Naive thymus-derived CD4-positive, alpha-beta T cell (primary cell): Measurements from ENCODE around the gene CMTM1. TPM values are rescaled to one million over a fixed set of nuclear protein-coding genes. Genes with fewer than 3 reads are reported as not detected.

Experiments
- ATAC-seq: fragments of 150-1000 bp; cut with Tn5 transposase; 2 replicates; pipeline ENCODE4 v1.10.0; 2021; ENCODE audit warnings: mild to moderate bottlenecking, moderate library complexity
- CTCF ChIA-PET: fragments of 350-600 bp; sonication (Branson Sonifier 250); formaldehyde crosslinking; loops from one replicate; lab custom pipeline; 2021; ENCODE audit warnings: antibody characterized with exemption; lab: Charles Lee
- POLR2A ChIA-PET: fragments of 350-600 bp; sonication (Branson Sonifier 250); formaldehyde crosslinking; loops from one replicate; lab custom pipeline; 2021; ENCODE audit warnings: antibody characterized with exemption, inconsistent platforms; lab: Charles Lee
- DNase-seq, 9 donors: peaks; one replicate each; pipeline versions ENCODE4 v3.0.0 to v3.0.0-alpha.2; 2020 to 2022; ENCODE audit warnings: mixed read lengths in 1 of 9
- H3K27ac ChIP-seq: one replicate; pipeline ENCODE4 v1.7.0; 2013; ENCODE audit warnings: mild to moderate bottlenecking, low read depth, low read length, moderate library complexity
- H3K27me3 ChIP-seq, 2 donors: one replicate each; pipeline ENCODE4 v1.7.0; 2013; ENCODE audit warnings: low read length in 2 of 2, mild to moderate bottlenecking in 2 of 2, moderate library complexity in 2 of 2; ENCODE audit not compliant: control insufficient read depth in 2 of 2, insufficient read depth in 2 of 2
- H3K36me3 ChIP-seq, 3 experiments: 1 replicate in 2 of 3; 2 replicates in 1 of 3; pipeline ENCODE4 v1.7.0; 2013; ENCODE audit warnings: low read length in 3 of 3, mild to moderate bottlenecking in 3 of 3, moderate library complexity in 1 of 3; ENCODE audit not compliant: insufficient read depth in 3 of 3, control insufficient read depth in 2 of 3
- H3K4me1 ChIP-seq, 2 donors: one replicate each; pipeline ENCODE4 v1.7.0; 2013; ENCODE audit warnings: low read length in 2 of 2, mild to moderate bottlenecking in 2 of 2, moderate library complexity in 1 of 2; ENCODE audit not compliant: control insufficient read depth in 2 of 2, insufficient read depth in 2 of 2
- H3K4me3 ChIP-seq: 2 replicates; pipeline ENCODE4 v1.7.0; 2013; ENCODE audit warnings: mild to moderate bottlenecking, low read length
- H3K9me3 ChIP-seq, 3 experiments: 1 replicate in 2 of 3; 2 replicates in 1 of 3; pipeline ENCODE4 v1.7.0; 2013; ENCODE audit warnings: low read length in 3 of 3; ENCODE audit not compliant: control insufficient read depth in 2 of 3
- H3K27ac Mint-ChIP-seq, 9 donors: one replicate each; pipeline ENCODE4 v1.8.0; 2020 to 2022; ENCODE audit warnings: mixed read lengths in 9 of 9, mild to moderate bottlenecking in 8 of 9, moderate library complexity in 5 of 9, inconsistent platforms in 2 of 9
- H3K27me3 Mint-ChIP-seq, 5 donors: one replicate each; pipeline ENCODE4 v1.8.0; 2021 to 2022; ENCODE audit warnings: mixed read lengths in 5 of 5, mild to moderate bottlenecking in 1 of 5
- H3K36me3 Mint-ChIP-seq, 5 donors: one replicate each; pipeline ENCODE4 v1.8.0; 2020 to 2022; ENCODE audit warnings: mixed read lengths in 5 of 5, mild to moderate bottlenecking in 3 of 5, inconsistent platforms in 1 of 5
- H3K4me1 Mint-ChIP-seq, 7 donors: one replicate each; pipeline ENCODE4 v1.8.0; 2020 to 2022; ENCODE audit warnings: mixed read lengths in 7 of 7, mild to moderate bottlenecking in 3 of 7, inconsistent platforms in 1 of 7
- H3K4me3 Mint-ChIP-seq, 10 donors: one replicate each; pipeline ENCODE4 v1.8.0; 2020 to 2022; ENCODE audit warnings: mild to moderate bottlenecking in 10 of 10, mixed read lengths in 10 of 10, moderate library complexity in 6 of 10, inconsistent platforms in 2 of 10
- H3K9me3 Mint-ChIP-seq, 11 donors: one replicate each; pipeline ENCODE4 v1.8.0; 2020 to 2022; ENCODE audit warnings: mixed read lengths in 11 of 11, mild to moderate bottlenecking in 4 of 11, inconsistent platforms in 1 of 11, moderate library complexity in 1 of 11
- intact Hi-C, 2 donors: fragments of 100-400 bp; cut with micrococcal nuclease; formaldehyde crosslinking; loops; one replicate each; pipeline ENCODE4 v1.15.1; 2023
- polyA plus RNA-seq, 2 donors: library from polyadenylated mRNA; unstranded; fragments of 300-500 nt; fragmentation: Illumina TruSeq; gene quantifications; one replicate each; pipeline ENCODE4 v1.2.3, GENCODE V29; 2021
- total RNA-seq, 6 experiments: library from RNA in 5 of 6; stranded (reverse) in 5 of 6; gene quantifications; 1 replicate in 5 of 6; 2 replicates in 1 of 6; pipeline ENCODE4 v1.2.3 and lab custom pipeline; 2021 to 2026

The CMTM1 gene
- total and polyA plus RNA-seq, 7 experiments from 2014 or later: 0.36 to 23.3 (median 4.4) TPM

DNA sequence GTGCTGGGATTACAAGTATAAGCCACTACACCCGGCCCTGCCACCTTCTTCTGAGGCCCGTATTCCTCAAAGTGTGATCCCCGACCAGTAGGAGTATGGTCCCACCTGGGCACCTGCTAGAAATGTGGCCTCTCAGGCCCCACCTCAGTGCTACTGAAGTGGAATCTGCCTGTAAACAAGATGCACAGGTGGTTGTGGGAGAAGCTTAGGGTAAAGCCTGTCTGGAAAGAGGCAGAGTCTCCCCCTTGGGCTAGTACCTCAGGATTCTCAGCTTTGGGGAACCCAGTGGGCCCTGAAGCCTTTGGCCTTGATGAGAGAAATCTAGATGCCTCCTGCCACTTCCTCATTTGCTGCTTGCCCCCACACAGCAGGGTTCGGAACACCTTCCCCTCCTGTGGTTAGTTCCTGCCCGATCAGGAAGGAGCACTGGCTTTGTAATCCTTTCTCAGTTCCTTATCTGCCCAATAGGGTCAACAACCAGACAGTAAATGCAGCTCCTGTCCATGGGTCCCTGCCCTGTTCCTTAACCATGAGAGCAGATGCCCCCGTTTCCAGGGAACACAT lies 41.6 kb upstream of the CMTM1 start:
- H3K36me3 Mint-ChIP-seq: peaks cover 0 to 19% (median 0%) of the 10 kb centered on the region in 5 donors
- H3K9me3 Mint-ChIP-seq: no peaks in the 10 kb centered on the region
- Histone ChIP-seq H3K27me3 (no peaks in the 10 kb centered on the region), H3K27ac (peak overlapping the region; percentile 43), H3K4me1 (peaks cover 60 to 62% of the 10 kb centered on the region in 2 donors), H3K9me3 (no peaks in the 10 kb centered on the region), H3K36me3 (no peaks in the 10 kb centered on the region), H3K4me3 (peak overlapping the region; percentile 38)
- ATAC-seq (peak; percentile 74), DNase-seq (peak in 3 of 9 donors; percentile 17 to 25 (median 21))
- H3K4me3 Mint-ChIP-seq: peak overlapping the region; percentile 62 to 86 (median 81)
- peak overlapping the region; percentile 71 to 96 (median 91) for H3K27ac Mint-ChIP-seq
- intact Hi-C loops: loop anchor here (1.0 to 2.0 kb wide), 7 partner anchors 8 to 116 kb away; partner anchors contain the start of genes CKLF (in 2 of the 2) and CMTM3 (in 2 of the 2)
- peaks cover 58 to 84% (median 72%) of the 10 kb centered on the region in 7 donors for H3K4me1 Mint-ChIP-seq
- CTCF ChIA-PET: interaction anchor here (0.8 to 1.4 kb wide), 5 partner anchors 13 to 65 kb away, joined by 3 to 5 read pairs (median 4); partner anchors contain the start of gene CKLF
- POLR2A ChIA-PET: interaction anchor here (0.7 to 12.9 kb wide), 7 partner anchors 13 to 79 kb away, joined by 3 to 164 read pairs (median 4); partner anchors contain the start of genes CKLF and TK2
- peaks cover 0 to 4% (median 0%) of the 10 kb centered on the region in 5 donors for H3K27me3 Mint-ChIP-seq

DNA sequence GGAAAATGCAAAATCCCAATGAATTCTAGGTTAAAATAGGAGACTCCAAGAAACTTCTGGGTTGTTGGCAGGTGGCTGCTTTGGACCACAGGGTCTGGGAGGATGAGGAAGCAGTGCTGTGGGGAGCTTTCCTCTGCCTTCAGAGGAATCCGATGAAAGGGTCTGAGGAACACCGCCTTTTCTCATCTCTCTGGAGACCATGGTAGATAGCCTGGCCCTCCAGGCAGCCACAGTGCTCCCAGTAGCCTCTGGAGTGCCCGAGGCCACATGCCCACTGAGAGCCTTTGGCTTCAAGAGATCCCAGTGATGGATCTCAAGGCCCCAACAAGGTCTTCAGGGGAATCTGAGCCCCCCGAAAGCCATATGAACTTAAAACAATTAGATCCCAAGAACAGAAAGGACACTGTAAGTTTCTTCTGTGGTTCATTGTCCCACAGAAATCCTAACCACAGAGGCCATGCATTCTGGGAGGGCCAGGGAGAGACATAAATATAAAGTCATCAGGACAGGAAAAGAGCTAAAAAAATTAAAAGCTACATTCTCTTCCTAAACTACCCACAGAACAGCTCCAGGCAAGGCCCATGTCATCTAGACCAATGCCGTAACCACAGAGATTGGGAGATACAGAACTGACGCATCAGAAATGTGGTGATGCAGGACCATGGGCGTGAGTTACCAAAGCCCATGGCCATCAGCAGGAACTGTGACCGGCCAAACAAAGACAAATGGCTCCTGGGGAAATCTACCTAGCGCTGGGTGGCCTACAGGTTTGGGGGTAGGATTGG lies 40.7 kb upstream of the CMTM1 start:
- H3K27me3 Mint-ChIP-seq: peaks cover 0 to 4% (median 0%) of the 10 kb centered on the region in 5 donors
- Histone ChIP-seq H3K4me3 (no peak overlapping the region), H3K27me3 (no peaks in the 10 kb centered on the region), H3K9me3 (no peaks in the 10 kb centered on the region), H3K4me1 (peaks cover 51 to 53% of the 10 kb centered on the region in 2 donors), H3K36me3 (no peaks in the 10 kb centered on the region), H3K27ac (no peak overlapping the region)
- ATAC-seq (peak; percentile 68), DNase-seq (no peak)
- CTCF ChIA-PET: interaction anchor here (1.2 kb wide), 1 partner anchor 22 kb away, joined by 3 read pairs; no protein-coding TSS in a partner anchor
- H3K4me1 Mint-ChIP-seq: peaks cover 49 to 78% (median 65%) of the 10 kb centered on the region in 7 donors
- H3K4me3 Mint-ChIP-seq: peak overlapping the region in 2 of 10 donors; percentile 82 to 85
- intact Hi-C loops: loop anchor here (2.0 kb wide), 4 partner anchors 13 to 79 kb away; partner anchors contain the start of gene CMTM3 (in 2 of the 2)
- peaks cover 0 to 23% (median 0%) of the 10 kb centered on the region in 5 donors for H3K36me3 Mint-ChIP-seq
- no peaks in the 10 kb centered on the region for H3K9me3 Mint-ChIP-seq
- POLR2A ChIA-PET: interaction anchor here (1.1 to 12.9 kb wide), 2 partner anchors 15 to 24 kb away, joined by 3 to 164 read pairs; partner anchors contain the start of genes CKLF and TK2
- peak overlapping the region; percentile 71 to 96 (median 90) for H3K27ac Mint-ChIP-seq

DNA sequence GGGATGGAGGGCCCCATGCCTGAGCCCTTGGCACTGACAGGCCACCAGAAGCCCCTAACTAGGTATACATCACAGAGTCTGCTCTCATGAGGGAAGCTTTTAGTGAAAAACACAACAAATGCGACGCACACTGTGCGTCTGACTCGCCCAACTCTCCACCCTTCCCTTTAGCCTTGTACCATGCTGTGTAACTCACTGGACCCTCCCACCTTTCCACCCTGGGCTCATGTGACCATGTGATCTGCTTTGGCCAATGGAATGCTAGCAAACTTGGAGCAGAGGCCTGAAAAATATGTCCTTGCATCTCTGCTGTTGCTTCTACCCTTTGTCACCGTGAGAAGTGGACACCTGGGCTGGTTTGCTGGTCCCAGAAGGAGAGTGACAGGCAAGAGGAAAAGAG lies 37.9 kb upstream of the CMTM1 start:
- Histone ChIP-seq H3K27ac (no peak overlapping the region), H3K4me3 (no peak overlapping the region), H3K36me3 (no peaks in the 10 kb centered on the region), H3K9me3 (no peaks in the 10 kb centered on the region), H3K27me3 (no peaks in the 10 kb centered on the region), H3K4me1 (peaks cover 24 to 26% of the 10 kb centered on the region in 2 donors)
- Mint-ChIP-seq H3K27me3 (no peaks in the 10 kb centered on the region), H3K9me3 (no peaks in the 10 kb centered on the region), H3K36me3 (peaks cover 0 to 28% (median 0%) of the 10 kb centered on the region in 5 donors), H3K4me3 (no peak overlapping the region), H3K4me1 (peaks cover 25 to 51% (median 38%) of the 10 kb centered on the region in 7 donors), H3K27ac (peak overlapping the region in 2 of 9 donors; percentile 41 to 43)
- CTCF ChIA-PET: no interaction called here
- DNase-seq (no peak), ATAC-seq (no peak)
- intact Hi-C loops: no loop called here
- POLR2A ChIA-PET: interaction anchor here (12.9 kb wide), 1 partner anchor 21 kb away, joined by 164 read pairs; the partner anchor contains the start of genes CKLF and TK2

DNA sequence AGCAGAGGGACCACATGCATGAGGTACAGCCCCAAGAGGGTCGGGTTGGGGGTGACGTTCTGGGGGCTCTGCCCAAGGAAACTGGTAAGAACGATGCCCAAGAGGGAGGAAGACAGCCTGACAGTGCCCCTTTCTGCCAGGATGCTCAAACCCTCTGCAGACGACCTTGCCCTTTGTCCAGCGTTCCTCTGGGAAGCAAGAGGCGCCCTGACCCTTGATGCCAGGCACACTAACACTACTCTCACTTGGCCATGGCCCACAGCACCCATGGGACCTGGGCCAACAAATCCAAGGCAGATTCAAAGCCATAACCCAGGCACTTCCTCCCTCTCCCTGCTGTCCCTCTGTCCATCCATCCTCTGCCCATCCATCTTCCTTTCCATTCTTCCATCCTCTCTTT lies 36.8 kb upstream of the CMTM1 start:
- Histone ChIP-seq H3K4me1 (peaks cover 12 to 15% of the 10 kb centered on the region in 2 donors), H3K9me3 (no peaks in the 10 kb centered on the region), H3K36me3 (no peaks in the 10 kb centered on the region), H3K27ac (no peak overlapping the region), H3K27me3 (no peaks in the 10 kb centered on the region), H3K4me3 (no peak overlapping the region)
- no peaks in the 10 kb centered on the region for H3K27me3 Mint-ChIP-seq
- intact Hi-C loops: no loop called here
- CTCF ChIA-PET: no interaction called here
- peak overlapping the region in 4 of 9 donors; percentile 7 to 75 (median 50) for H3K27ac Mint-ChIP-seq
- peaks cover 0 to 27% (median 2%) of the 10 kb centered on the region in 5 donors for H3K36me3 Mint-ChIP-seq
- H3K4me1 Mint-ChIP-seq: peaks cover 17 to 44% (median 26%) of the 10 kb centered on the region in 7 donors
- POLR2A ChIA-PET: interaction anchor here (0.6 to 12.9 kb wide), 2 partner anchors 20 to 512 kb away, joined by 3 to 164 read pairs; partner anchors contain the start of genes CKLF and TK2
- DNase-seq (no peak), ATAC-seq (no peak)
- no peaks in the 10 kb centered on the region for H3K9me3 Mint-ChIP-seq
- no peak overlapping the region for H3K4me3 Mint-ChIP-seq

DNA sequence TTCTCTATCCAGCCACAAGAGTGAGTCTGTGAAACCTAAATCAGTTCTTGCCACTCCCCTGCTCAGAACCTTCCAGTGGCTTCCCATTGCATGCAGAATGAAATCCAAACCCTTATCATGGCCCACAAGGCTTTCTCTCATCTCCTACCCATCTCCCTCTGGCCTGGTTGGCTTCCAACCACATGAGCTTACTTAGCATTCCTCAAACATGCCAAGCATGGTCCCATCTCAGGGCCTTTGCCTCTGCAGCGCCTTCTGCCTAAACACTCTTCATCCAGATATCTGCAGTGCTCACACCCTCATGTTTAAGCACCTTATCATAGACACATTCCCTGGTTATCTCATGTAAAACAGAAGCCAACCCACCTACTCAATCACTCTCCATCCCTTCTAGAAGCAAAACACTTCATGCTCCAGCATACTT lies 31.9 kb upstream of the CMTM1 start:
- intact Hi-C loops: no loop called here
- no peaks in the 10 kb centered on the region for H3K9me3 Mint-ChIP-seq
- no peak overlapping the region for H3K4me3 ChIP-seq
- DNase-seq (no peak), ATAC-seq (no peak)
- no peaks in the 10 kb centered on the region for H3K27me3 ChIP-seq
- H3K27me3 Mint-ChIP-seq: no peaks in the 10 kb centered on the region
- peaks cover 0 to 39% (median 7%) of the 10 kb centered on the region in 5 donors for H3K36me3 Mint-ChIP-seq
- ChIA-PET POLR2A (no interaction called here), CTCF (no interaction called here)
- no peak overlapping the region for H3K27ac ChIP-seq
- H3K4me1 Mint-ChIP-seq: peaks cover 3 to 27% (median 6%) of the 10 kb centered on the region in 7 donors
- H3K27ac Mint-ChIP-seq: peak overlapping the region in 3 of 9 donors; percentile 14 to 76 (median 23)
- H3K4me3 Mint-ChIP-seq: no peak overlapping the region
- no peaks in the 10 kb centered on the region for H3K4me1 ChIP-seq
- no peaks in the 10 kb centered on the region for H3K9me3 ChIP-seq
- peaks cover 0 to 4% (median 0%) of the 10 kb centered on the region in 3 experiments for H3K36me3 ChIP-seq

DNA sequence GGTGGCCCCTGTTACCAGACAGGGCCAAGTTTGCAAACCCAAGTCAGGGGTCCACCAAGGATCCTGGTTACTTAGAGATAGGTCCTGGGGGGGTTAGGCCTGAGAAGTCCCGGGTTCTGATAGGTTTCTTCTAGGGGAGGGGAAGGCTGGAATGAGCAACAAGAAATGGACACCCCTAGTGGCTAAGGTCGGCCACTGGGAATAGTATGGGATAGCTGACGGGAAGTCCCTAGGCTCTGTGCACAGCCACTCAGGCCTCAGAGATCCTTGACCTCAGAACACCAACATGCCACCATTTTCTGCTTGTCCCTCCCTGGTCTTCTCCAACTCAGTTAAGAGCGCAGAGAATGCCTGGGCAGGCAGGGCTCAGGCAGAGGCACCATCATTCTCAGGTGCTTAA lies 29.7 kb upstream of the CMTM1 start:
- no peaks in the 10 kb centered on the region for H3K9me3 ChIP-seq
- H3K27ac ChIP-seq: no peak overlapping the region
- peaks cover 0 to 3% of the 10 kb centered on the region in 2 donors for H3K4me1 ChIP-seq
- no peak overlapping the region for H3K4me3 Mint-ChIP-seq
- intact Hi-C loops: no loop called here
- no peaks in the 10 kb centered on the region for H3K27me3 Mint-ChIP-seq
- no peaks in the 10 kb centered on the region for H3K27me3 ChIP-seq
- H3K27ac Mint-ChIP-seq: no peak overlapping the region
- DNase-seq (no peak), ATAC-seq (no peak)
- peaks cover 11 to 34% (median 14%) of the 10 kb centered on the region in 7 donors for H3K4me1 Mint-ChIP-seq
- CTCF ChIA-PET: interaction anchor here (0.6 to 0.8 kb wide), 2 partner anchors 25 to 114 kb away, joined by 4 to 5 read pairs; no protein-coding TSS in a partner anchor
- peaks cover 0 to 4% (median 0%) of the 10 kb centered on the region in 3 experiments for H3K36me3 ChIP-seq
- H3K4me3 ChIP-seq: no peak overlapping the region
- peaks cover 0 to 32% (median 7%) of the 10 kb centered on the region in 5 donors for H3K36me3 Mint-ChIP-seq
- POLR2A ChIA-PET: interaction anchor here (0.7 to 1.0 kb wide), 2 partner anchors 15 to 16 kb away, joined by 3 read pairs; no protein-coding TSS in a partner anchor
- H3K9me3 Mint-ChIP-seq: no peaks in the 10 kb centered on the region
